Fibroblast of villous mesenchyme (primary cell): ENCODE data around the gene CYP26A1. TPM values are rescaled to one million over a fixed set of nuclear protein-coding genes. Genes with fewer than 3 reads are reported as not detected.
"Not testable (repeated sequence)": the region's sequence is repeated elsewhere in the genome, so short reads cannot be mapped to it uniquely, and the experiment has no call there.

Experiments used
- DNase-seq: peaks from one replicate; pipeline ENCODE4 v3.0.0-alpha.2; 2010; ENCODE audit warnings: low read depth
- H3K4me3 ChIP-seq: 2 replicates; pipeline ENCODE4 v1.5.1; 2011; ENCODE audit warnings: low read depth, mild to moderate bottlenecking, low read length
- total RNA-seq: library from RNA; depleted of rRNA; stranded (reverse); fragments of >200 nt; gene quantifications from 2 replicates; pipeline ENCODE4 v1.2.3, GENCODE V29; 2012
- TF ChIP-seq, protein P1 (sequence below): IDR thresholded peaks from 2 replicates; pipeline ENCODE4 v1.5.1; 2012; ENCODE audit warnings: low read depth, mild to moderate bottlenecking, low read length; ENCODE audit not compliant: insufficient read depth

The CYP26A1 gene
- total RNA-seq, 1 donor: not detected

DNA sequence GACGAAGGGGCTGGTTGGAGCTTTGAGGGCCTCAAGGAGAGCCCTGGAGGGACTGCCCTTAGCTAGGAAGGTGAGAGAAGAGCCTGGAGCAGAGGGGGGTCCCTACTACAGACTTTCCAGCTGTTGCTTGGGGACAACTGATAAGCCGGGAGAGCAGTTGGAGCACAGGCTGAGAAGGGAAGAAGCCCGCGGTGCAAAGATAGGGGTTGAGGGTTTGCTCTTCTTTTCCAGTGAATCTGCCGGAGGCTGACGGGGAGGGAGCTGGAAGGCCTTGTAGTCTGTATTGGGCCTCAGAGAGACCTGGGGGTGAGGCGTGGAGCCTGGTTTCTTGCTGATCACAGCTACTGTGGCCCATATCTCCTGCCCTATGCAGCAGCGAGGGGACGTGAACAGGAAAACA lies 23.7 kb downstream of the CYP26A1 start:
- H3K4me3 ChIP-seq: no peak overlapping the region
- TF ChIP-seq, protein P1, sequence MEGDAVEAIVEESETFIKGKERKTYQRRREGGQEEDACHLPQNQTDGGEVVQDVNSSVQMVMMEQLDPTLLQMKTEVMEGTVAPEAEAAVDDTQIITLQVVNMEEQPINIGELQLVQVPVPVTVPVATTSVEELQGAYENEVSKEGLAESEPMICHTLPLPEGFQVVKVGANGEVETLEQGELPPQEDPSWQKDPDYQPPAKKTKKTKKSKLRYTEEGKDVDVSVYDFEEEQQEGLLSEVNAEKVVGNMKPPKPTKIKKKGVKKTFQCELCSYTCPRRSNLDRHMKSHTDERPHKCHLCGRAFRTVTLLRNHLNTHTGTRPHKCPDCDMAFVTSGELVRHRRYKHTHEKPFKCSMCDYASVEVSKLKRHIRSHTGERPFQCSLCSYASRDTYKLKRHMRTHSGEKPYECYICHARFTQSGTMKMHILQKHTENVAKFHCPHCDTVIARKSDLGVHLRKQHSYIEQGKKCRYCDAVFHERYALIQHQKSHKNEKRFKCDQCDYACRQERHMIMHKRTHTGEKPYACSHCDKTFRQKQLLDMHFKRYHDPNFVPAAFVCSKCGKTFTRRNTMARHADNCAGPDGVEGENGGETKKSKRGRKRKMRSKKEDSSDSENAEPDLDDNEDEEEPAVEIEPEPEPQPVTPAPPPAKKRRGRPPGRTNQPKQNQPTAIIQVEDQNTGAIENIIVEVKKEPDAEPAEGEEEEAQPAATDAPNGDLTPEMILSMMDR: no peak
- DNase-seq: no peak

DNA sequence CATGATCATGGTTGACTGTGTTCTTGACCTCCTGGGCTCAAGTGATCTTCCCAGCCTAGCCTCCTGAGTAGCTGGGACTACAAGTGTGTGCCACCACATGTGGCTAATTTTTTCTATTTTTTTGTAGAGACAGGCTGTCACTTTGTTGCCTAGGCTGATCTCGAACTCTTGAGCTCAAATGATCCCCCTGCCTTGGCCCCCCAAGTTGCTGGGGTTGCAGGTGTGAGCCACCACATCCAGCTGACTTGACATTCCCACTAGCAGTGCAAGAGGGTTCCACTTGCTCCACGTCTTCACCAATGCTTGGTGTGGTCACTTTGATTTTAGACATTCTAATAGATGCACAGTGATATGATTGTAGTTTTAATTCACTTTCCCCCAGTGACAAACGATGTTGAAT lies 25.1 kb downstream of the CYP26A1 start:
- no peak for DNase-seq
- TF ChIP-seq, protein P1: no peak
- no peak overlapping the region for H3K4me3 ChIP-seq

DNA sequence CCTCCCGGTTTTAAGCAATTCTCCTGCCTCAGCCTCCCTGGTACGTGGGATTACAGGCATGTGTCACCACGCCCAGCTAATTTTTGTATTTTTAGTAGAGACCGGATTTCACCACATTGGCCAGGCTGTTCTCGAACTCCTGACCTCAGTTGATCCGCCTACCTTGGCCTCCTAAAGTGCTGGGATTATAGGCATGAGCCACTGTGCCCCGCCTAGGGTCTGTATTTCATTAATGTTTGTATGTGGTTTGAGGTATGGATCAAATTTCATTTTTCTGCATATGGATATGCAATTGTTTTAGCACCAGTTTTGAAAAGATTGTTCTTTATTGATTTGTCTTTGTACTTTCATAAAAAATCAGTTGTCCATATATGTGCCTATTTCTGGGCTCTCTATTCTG lies 26.0 kb downstream of the CYP26A1 start:
- no peak for DNase-seq
- TF ChIP-seq, protein P1: no peak
- no peak overlapping the region for H3K4me3 ChIP-seq

DNA sequence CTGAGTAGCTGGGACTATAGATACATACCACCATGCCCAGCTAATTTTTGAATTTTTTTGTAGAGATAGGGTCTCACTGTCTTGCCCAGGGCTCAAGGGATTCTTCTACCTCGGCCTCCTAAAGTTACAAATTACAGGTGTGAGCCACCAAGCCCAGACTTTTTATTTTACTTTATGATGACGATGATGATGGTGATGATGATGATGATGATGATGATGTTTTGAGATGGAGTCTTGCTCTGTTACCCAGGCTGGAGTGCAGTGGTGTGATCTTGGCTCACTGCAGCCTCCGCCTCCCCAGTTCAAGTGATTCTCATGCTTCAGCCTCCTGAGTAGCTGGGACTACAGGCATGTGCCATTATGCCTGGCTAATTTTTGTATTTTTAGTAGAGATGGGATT lies 27.5 kb downstream of the CYP26A1 start:
- not testable (repeated sequence) for DNase-seq, H3K4me3 ChIP-seq

DNA sequence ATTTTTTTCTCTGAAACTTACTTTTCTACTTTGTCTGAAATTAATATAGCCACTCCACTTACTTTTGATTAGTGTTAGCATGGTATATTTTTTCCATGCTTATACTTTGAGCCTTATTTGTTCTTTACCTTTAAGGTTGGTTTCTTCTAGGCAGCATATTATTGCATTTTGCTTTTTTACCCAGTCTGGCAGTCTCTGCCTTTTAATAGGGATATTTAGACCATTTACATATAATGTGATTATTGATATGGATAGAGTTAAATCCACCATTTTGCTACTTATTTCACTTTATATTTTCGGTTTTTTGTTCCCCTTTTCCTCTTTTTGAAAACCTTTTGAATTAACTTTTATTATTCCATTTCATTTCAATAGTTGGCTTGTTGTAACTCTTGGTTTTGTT lies 30.3 kb downstream of the CYP26A1 start:
- no peak overlapping the region for H3K4me3 ChIP-seq
- TF ChIP-seq, protein P1: no peak
- no peak for DNase-seq

DNA sequence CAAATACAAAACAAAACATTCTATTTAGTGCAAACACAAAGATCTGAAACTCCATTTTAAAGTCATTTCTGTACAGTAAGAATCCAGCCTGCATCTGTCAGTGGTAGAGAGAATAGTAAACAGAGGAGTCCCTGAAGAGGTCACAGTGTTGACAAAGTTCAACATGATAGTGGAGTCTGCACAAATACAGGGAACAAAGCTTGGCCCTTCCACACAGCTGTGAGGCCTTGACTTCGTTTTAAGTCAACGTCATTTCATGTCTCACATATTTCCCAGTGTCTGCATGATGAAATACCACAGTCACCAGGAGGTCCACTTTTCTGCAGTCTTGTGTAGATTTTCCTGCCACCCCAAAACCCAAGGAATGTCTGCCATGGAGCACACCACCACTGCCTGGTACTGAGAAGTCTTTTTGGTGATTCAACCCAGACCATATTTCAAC lies 33.0 kb downstream of the CYP26A1 start:
- TF ChIP-seq, protein P1: no peak
- no peak overlapping the region for H3K4me3 ChIP-seq
- peak; percentile 6 for DNase-seq

DNA sequence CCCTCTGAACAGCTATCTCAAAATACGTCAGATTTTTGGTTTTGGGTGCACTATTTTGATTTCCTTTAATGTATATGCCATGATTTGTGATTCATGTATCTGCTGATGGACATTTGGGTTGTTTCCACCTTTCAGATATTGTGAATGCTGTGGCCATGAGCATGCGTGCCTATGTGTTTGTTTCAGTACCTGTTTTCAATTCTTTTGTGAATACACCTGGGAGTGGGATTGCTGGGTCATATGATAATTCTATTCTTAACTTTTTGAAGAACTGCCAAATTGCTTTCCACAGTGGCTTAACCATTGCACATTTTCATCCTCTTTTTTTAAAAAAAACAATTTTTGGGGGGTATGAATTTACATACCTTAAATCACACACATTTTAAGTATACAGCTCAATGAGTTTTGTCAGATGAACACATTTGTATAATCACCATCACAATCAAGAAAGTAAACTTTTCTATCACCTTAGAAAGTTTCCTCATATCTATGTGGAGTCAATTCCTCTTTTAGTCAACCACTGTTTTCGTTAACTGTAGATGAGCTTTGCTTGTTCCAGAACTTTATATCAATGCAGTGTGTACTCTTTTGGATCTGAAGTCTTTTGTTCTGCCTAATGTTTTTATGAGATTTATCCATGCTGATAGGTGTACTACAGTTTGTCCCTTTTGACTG lies 36.9 kb downstream of the CYP26A1 start:
- no peak for DNase-seq
- TF ChIP-seq, protein P1: no peak
- H3K4me3 ChIP-seq: no peak overlapping the region
